Skin epidermis (tissue), 12 donors: ENCODE measurements around the gene OR2A2.
"Not testable (repeated sequence)": the region's sequence is repeated elsewhere in the genome, so short reads cannot be mapped to it uniquely, and the experiment has no call there.

ENCODE experiments used
- H3K27ac ChIP-seq, 21 experiments: fragments of 200-600 bp; sonication (generic) in 11 of 21; one replicate each; pipeline ENCODE4 v1.5.0; 2020; ENCODE audit warnings: mild to moderate bottlenecking in 3 of 21, inconsistent platforms in 2 of 21, moderate library complexity in 2 of 21
- H3K4me3 ChIP-seq, 7 experiments: fragments of 200-600 bp; sonication (generic) in 2 of 7; one replicate each; pipeline ENCODE4 v1.5.0; 2020; ENCODE audit warnings: inconsistent platforms in 2 of 7, mild to moderate bottlenecking in 2 of 7, moderate library complexity in 1 of 7

Gene OR2A2

GRCh38 chr7:144109283-144109682 is at the start of gene OR2A2:
Gene OR2A2 (plus strand): TSS chr7:144109583. CDS start chr7:144109583, 0 bp downstream.
- no peak within 1 kb of the TSS for H3K4me3 ChIP-seq
- no peak within 1 kb of the TSS for H3K27ac ChIP-seq

GRCh38 chr7:144063710-144064109 is 45.7 kb upstream of the OR2A2 start:
- Histone ChIP-seq H3K27ac (no peak overlapping the region), H3K4me3 (no peak overlapping the region)

GRCh38 chr7:144069511-144069910 is 39.9 kb upstream of the OR2A2 start, which contains the start of gene OR2A25:
Gene OR2A25 (plus strand): TSS chr7:144069811. CDS start chr7:144074220, 4,409 bp downstream.
- no peak within 1 kb of the TSS for H3K4me3 ChIP-seq
- H3K27ac ChIP-seq, result no peak within 1 kb of the TSS

GRCh38 chr7:144069953-144070352 is 39.4 kb upstream of the OR2A2 start:
- no peak overlapping the region for H3K27ac ChIP-seq
- no peak overlapping the region for H3K4me3 ChIP-seq

GRCh38 chr7:144074374-144074773 is 35.0 kb upstream of the OR2A2 start:
- H3K4me3 ChIP-seq, result no peak overlapping the region
- H3K27ac ChIP-seq, result no peak overlapping the region

GRCh38 chr7:144085978-144086377 is 23.4 kb upstream of the OR2A2 start, which contains the start of gene OR2A12:
Gene OR2A12 (plus strand): TSS chr7:144086278. CDS start chr7:144095108, 8,830 bp downstream.
- H3K27ac ChIP-seq, result no peak within 1 kb of the TSS
- no peak within 1 kb of the TSS for H3K4me3 ChIP-seq

GRCh38 chr7:144086730-144087129 is 22.7 kb upstream of the OR2A2 start:
- H3K27ac ChIP-seq, result no peak overlapping the region
- H3K4me3 ChIP-seq, result no peak overlapping the region

- Histone ChIP-seq H3K4me3 (no peak overlapping the region), H3K27ac (no peak overlapping the region)
Measured at GRCh38 chr7:144087230-144087629, 22.2 kb upstream of the OR2A2 start.

- Histone ChIP-seq H3K4me3 (no peak overlapping the region), H3K27ac (no peak overlapping the region)
Measured at GRCh38 chr7:144090667-144091066, 18.7 kb upstream of the OR2A2 start.

GRCh38 chr7:144098776-144099175 is 10.6 kb upstream of the OR2A2 start:
- Histone ChIP-seq H3K4me3 (no peak overlapping the region), H3K27ac (no peak overlapping the region)

- H3K4me3 ChIP-seq, result no peak overlapping the region
- H3K27ac ChIP-seq, result no peak overlapping the region
Measured at GRCh38 chr7:144100607-144101006, 8.8 kb upstream of the OR2A2 start.

- Histone ChIP-seq H3K4me3 (no peak overlapping the region), H3K27ac (no peak overlapping the region)
Measured at GRCh38 chr7:144102041-144102440, 7.3 kb upstream of the OR2A2 start.

- H3K4me3 ChIP-seq, result no peak overlapping the region
Measured at GRCh38 chr7:144105211-144105610, 4.2 kb upstream of the OR2A2 start.

GRCh38 chr7:144110272-144110671 is 889 bp downstream of the OR2A2 start:
- H3K4me3 ChIP-seq, result no peak overlapping the region
- no peak overlapping the region for H3K27ac ChIP-seq

More at GRCh38 chr7:144105211-144105610, 4.2 kb upstream of the OR2A2 start:
- no peak overlapping the region for H3K27ac ChIP-seq

- H3K27ac ChIP-seq, result no peak overlapping the region
- H3K4me3 ChIP-seq, result no peak overlapping the region
Measured at GRCh38 chr7:144113651-144114050, 4.3 kb downstream of the OR2A2 start.

- Histone ChIP-seq H3K27ac (no peak overlapping the region), H3K4me3 (no peak overlapping the region)
Measured at GRCh38 chr7:144118341-144118740, 9.0 kb downstream of the OR2A2 start.

- no peak within 1 kb of the TSS for H3K27ac ChIP-seq
- no peak within 1 kb of the TSS for H3K4me3 ChIP-seq
Measured at GRCh38 chr7:144122876-144123275, 13.5 kb downstream of the OR2A2 start, which contains the start of gene OR2A14. Gene OR2A14 (plus strand): TSS chr7:144123176. CDS start chr7:144129113, 5,937 bp downstream.

GRCh38 chr7:144127714-144128334 is 18.4 kb downstream of the OR2A2 start:
- Histone ChIP-seq H3K4me3 (no peak overlapping the region), H3K27ac (no peak overlapping the region)

GRCh38 chr7:144129601-144130000 is 20.2 kb downstream of the OR2A2 start:
- not testable (repeated sequence) for H3K4me3 ChIP-seq, H3K27ac ChIP-seq

GRCh38 chr7:144130730-144131129 is 21.3 kb downstream of the OR2A2 start:
- Histone ChIP-seq H3K27ac (no peak overlapping the region), H3K4me3 (no peak overlapping the region)

- H3K27ac ChIP-seq, result no peak overlapping the region
- no peak overlapping the region for H3K4me3 ChIP-seq
Measured at GRCh38 chr7:144132262-144132661, 22.9 kb downstream of the OR2A2 start.

- Histone ChIP-seq H3K4me3 (no peak overlapping the region), H3K27ac (no peak overlapping the region)
Measured at GRCh38 chr7:144133307-144133706, 23.9 kb downstream of the OR2A2 start.
